Measurements from ENCODE around the gene ATXN2.
"Not testable (repeated sequence)": the region's sequence is repeated elsewhere in the genome, so short reads cannot be mapped to it uniquely, and the experiment has no call there.

Gene ATXN2

DNA sequence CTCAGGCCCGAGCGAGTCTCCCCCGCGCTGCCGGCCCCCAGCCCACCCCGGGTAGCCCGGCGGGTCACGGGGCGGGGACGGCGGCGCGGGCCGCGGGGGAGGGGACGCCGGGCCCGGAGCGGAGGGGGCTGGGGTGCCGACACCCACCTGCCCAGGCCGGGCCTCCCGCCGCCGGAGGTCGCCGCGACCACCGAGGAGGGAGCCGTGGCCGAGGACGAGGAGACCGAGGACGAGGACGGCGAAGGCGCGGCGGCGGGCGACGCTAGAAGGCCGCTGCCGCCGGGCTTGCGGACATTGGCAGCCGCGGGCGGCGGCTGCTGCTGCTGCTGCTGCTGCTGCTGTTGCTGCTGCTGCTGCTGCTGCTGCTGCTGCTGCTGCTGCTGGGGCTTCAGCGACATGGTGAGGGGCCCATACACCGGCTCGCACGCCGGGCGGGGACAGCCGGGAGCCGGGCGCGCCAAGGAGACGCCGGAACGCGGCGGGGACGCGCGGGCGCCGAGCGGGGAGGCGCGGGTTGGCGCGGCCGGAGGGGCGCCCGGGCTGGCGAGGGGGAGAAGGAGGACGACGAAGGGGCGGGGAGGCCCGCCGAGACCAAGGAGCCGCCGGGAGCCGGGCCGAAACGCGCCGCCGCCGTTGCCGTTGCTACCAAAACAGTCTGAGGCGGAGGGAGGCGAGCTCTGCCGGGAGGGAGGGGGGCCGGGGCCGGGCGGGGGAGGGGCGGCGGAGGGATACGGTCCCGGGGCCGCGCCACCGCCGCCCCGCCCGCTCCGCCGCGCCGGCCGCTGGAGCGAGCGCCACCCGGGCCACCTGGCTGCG is at the start of gene ATXN2:
Gene ATXN2, minus strand, starts transcription at position 679 of the 816 bp plus-strand sequence. Its CDS starts 281 bp downstream, at position 398.
- peak; percentile 70 for DNase-seq

DNA sequence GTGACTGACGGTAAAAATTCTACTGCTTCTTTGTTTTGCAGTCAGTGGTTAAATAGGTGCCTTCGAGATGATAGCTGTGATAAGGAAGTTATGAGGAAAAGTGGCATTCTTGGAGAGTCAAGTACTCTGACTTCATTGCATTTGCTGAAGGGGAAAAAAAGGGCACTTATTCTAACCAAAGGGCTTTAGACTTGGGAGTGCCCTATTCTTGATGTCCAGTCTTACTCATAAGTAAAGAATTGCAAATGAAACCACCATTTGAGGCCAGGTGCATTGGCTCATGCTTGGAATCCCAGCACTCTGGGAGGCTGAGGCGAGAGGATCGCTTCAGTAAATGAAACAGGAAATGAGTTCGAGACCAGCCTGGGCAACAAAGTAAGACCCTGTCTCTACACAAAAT is 46.3 kb upstream of the ATXN2 start:
- no peak for DNase-seq

DNA sequence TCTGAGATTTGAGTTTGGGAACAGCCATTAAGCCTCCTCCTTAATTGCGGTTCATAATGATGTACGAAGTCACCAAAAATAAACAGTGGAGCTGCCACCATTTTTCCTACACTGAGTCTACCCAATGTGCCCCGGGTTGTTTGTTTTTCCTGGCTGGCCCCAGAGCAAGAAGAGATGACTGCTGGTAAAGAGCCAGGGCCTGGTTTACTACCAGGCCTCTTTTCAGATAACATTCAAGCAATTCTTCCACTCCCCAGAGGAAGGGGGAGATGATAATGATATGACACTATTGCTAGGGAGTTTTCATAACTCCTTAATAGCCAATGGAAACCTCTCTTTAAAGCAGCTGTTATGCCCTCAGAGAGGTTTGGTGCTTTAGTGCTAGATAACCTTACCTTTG is 44.3 kb upstream of the ATXN2 start:
- DNase-seq: no peak

DNA sequence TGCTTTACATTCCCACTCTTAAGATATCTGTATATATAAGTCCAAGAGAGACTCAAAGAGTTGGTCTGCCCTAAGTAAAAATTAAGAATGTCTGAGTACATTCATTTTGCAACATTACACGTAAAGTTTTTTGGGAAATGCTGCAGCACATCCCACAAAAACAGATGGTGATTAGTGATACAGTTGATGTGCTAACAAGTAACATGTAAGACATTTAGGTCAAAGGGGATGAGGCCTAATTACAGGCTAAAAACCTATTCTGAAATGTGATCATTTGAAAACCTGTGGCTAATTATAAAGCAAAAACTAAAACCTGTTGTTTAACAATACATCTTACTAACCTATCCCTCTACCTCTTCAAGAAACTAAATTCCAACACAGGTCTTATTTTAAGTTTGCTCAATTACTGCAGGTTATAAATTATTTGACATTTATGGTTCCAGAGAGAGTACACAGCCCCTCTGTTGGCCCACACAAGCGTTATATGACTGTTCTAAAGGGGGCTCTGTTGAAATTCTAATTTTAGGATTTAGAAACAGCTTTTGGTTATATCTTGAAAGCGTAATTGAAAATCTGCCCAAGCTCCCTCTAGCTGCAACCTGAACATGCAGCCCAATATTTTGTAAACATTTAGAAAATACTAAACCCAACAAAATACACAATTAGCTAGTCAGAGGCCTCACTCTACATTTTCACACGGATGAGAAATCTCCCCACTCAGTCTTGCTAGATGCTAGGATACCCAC is 43.7 kb upstream of the ATXN2 start:
- no peak for DNase-seq

- DNase-seq: no peak
Measured at GRCh38 chr12:111640506-111640905, 41.4 kb upstream of the ATXN2 start.

GRCh38 chr12:111638556-111638955 is 39.4 kb upstream of the ATXN2 start:
- DNase-seq: no peak

DNA sequence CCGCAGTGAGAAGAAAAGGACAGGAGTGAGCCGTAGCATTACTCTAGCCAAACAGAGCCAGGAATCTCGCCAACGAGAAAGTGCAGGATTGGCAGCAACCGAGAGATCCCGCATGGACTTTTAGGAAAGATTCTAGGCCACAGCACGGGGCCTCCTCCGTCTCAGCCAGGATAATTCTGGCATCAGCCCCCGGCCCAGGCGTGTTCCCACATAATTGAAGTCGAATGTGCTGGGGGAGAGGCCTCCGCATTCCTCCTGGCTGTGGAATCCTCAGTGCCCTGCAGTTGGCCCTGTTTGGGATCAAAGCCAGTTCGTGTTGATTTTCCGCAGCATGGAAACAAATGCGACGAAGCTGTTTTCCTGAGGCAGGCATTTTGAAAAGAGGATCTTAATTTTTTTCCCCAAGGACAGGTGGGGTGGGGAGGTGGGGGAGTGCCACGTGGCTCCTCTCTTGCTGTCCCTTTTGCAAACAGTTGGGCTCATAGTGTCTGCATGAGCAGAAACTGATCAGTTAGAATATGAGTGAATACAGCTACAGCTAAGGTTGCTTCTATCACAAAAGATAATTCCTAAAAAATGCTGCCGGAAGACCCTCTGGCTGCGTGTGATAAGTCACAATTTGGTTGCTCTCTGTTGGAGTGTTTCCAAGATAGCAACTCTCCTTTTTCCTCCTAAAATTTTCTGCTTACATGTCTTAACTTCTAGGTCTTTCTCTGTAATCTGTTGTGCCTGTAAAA is 37.3 kb upstream of the ATXN2 start:
- DNase-seq: no peak

GRCh38 chr12:111635524-111635923 is 36.4 kb upstream of the ATXN2 start:
- no peak for DNase-seq

DNA sequence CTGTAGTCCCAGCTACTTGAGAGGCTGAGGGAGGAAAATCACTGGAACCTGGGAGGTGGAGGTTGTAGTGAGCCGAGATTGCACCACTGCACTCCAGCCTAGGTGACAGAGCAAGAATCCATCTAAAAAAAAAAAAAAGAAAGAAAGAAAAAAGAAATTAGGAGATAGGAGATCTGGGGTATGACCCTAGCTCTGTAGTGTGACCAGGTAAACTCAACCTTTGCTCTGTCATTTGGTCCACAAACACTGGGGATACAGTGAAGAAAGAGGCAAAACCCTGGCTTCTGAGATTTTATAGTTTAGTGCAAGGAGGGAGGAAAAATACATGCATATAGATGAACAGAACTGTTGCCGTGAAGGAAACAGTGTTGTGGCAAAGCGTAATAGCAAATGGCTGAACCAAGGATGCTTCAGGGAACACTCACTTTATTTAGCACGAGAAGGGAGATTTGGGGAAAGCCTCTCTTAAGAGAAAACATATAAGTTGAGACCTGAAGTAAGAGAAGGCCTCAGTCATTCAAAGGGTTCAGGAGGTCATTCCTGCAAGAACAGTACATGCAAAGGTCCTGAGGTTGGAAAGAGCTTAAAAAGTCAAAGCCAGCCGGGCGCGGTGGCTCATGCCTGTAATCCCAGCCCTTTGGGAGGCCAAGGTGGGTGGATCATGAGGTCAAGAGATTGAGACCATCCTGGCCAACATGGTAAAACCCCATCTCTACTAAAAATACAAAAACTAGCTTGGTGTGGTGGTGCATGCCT is 29.6 kb upstream of the ATXN2 start:
- no peak for DNase-seq

DNA sequence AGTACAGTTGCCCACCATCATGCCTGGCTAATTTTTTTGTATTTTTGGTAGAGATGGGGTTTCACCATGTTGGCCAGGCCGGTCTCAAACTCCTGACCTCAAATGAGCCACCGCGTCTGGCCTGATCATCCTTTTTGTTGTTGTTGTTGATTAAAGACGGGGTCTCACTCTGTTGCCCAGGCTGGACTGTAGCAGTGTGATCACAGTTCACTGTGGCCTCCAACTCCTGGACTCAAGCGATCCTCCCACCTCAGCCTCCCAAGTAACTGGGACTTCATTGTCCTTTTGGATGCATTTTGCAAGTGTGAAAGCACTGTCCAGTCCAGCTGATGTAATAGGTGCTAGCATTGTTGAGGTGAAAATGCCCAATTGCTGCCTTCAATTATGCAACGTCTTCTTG is 27.1 kb upstream of the ATXN2 start:
- DNase-seq: no peak

DNA sequence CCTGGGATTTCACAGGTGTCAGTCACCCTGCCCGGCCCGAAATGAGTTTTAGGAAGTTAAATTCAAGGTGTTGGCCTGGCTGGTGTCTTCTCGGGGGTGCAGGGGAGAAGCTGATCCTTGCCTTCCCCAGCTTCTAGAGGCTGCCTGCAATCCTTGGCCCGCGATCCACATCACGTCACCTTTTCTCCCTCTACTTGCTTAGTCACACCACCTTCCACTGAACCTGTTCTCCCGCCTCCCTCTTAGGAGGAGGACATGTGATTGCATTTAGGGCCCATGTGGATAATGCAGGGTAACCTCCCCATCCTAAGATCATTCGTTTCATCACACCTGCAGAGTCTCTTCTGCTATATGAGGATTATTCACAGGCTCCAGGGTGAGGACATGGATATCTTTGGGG is 25.4 kb upstream of the ATXN2 start:
- no peak for DNase-seq

GRCh38 chr12:111617841-111618240 is 18.7 kb upstream of the ATXN2 start:
- DNase-seq: not testable (repeated sequence)

DNA sequence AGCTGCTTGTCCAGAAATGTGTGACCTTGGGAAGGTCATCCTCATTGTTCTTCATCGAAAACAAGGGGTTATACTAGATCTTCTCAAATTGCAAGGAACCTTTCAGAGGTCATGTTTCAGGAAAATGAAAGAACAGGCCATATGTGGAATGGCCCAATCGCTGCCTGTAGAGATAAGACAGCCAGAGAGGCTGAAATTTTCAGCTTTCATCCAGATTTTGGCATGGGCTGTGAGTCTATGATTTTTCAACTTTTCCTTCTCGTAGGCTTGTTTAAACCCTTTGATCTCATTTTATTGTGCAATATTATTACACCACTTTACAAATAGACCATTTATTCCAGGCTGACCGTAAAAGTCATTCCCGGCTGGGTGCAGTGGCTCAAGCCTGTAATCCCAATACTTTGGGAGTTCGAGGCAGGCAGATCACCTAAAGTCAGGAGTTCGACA is 17.1 kb upstream of the ATXN2 start:
- DNase-seq: no peak

- DNase-seq: no peak
Measured at GRCh38 chr12:111607239-111607638, 8.1 kb upstream of the ATXN2 start.

DNA sequence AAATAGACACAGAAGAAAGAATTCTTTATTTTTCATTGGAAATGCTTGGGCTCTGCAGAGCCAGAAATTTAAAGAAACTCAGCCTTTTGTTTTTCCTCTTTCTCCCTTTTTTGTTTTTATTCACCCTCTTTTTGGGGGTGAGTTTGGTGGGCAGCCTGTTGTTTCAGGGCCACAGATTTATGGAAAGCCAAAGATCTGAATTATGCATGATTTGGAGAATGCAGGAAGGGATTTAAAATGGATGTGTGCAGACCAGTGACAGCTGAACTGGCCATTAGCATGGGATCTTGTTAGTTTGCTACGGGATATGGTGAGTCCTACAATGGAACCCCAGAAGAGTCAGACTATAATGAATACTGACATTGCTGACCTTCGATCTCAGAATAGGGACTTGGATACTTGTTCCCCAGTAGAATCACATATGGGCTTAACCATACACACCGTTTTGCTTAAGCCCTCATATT is 7.7 kb upstream of the ATXN2 start:
- no peak for DNase-seq

GRCh38 chr12:111605911-111606766 is 7.0 kb upstream of the ATXN2 start:
- DNase-seq: no peak

- not testable (repeated sequence) for DNase-seq
Measured at GRCh38 chr12:111602857-111603256, 3.7 kb upstream of the ATXN2 start.

DNA sequence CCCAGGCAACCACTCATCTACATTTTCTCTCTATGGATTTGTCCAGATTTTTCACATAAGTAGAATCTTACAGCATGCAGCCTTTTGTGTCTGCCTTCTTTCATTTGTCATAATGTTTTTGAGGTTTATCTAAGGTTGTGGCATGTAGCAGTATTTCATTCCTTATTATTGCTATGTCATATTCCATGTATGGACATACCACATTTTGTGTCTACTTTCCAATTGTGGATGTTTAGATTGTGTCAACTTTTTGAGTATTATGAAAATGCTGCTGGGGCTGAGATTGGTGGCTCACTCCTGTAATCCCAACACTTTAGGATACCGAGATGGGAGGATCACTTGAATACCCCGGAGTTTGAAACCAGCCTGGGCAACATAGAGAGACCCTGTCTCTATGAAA is 3.2 kb upstream of the ATXN2 start:
- DNase-seq: no peak

DNA sequence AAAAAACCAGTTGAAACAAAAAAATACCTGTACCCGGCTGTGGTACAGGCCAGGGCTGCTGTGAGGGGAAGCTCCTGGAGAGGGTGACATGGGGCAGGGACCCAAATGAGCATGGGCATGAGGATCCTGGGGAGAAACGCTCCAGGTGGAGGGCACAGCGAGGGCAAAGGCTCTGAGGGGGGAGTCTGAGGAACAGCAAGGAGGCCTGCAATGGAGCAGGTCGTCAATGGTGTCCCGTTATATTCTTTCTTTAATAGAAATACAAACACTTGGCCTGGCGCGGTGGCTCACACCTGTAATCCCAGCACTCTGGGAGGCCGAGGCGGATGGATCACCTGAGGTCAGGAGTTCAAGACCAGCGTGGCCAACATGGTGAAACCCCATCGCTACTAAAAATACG is 1.9 kb upstream of the ATXN2 start:
- DNase-seq: not testable (repeated sequence)

- DNase-seq: no peak
Measured at GRCh38 chr12:111600205-111600642, 1.1 kb upstream of the ATXN2 start.

- peak; percentile 85 for DNase-seq
Measured at GRCh38 chr12:111599453-111600204, 514 bp upstream of the ATXN2 start.
